C4-2B (cell line): ENCODE data around the gene DIAPH2.

Experiments used
- H3K27ac ChIP-seq: fragments of 450-650 bp; 2 replicates; pipeline ENCODE4 v1.5.1; 2017
- ZFX ChIP-seq: fragments of 450-650 bp; IDR thresholded peaks from 2 replicates; pipeline ENCODE4 v1.6.1; 2017
- TF ChIP-seq, protein P1 (sequence below): fragments of 450-650 bp; conservative IDR thresholded peaks from 2 replicates; pipeline ENCODE4 v1.5.1; 2017; ENCODE audit warnings: mild to moderate bottlenecking

Gene DIAPH2

DNA sequence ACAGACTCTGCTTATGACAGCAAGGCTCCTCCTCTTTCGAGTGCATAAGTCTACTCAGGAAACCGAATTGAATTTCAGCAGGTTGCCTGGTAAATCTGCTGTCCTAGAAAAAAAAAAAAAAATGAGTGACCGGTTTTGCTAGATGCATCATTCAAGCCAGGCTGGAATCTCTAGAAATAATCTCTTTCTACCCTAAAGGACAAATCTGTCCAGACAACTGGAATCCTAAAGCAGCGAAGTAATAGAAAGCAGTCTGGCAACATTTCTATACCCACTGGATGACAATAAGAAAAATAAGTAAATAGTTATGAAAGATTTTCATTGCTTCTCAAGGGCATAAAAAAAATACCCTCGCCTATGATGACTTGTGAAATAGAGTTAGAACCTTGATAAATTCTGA, 902.5 kb downstream of the DIAPH2 start:
- TF ChIP-seq ZFX: no peak
- TF ChIP-seq, protein P1, sequence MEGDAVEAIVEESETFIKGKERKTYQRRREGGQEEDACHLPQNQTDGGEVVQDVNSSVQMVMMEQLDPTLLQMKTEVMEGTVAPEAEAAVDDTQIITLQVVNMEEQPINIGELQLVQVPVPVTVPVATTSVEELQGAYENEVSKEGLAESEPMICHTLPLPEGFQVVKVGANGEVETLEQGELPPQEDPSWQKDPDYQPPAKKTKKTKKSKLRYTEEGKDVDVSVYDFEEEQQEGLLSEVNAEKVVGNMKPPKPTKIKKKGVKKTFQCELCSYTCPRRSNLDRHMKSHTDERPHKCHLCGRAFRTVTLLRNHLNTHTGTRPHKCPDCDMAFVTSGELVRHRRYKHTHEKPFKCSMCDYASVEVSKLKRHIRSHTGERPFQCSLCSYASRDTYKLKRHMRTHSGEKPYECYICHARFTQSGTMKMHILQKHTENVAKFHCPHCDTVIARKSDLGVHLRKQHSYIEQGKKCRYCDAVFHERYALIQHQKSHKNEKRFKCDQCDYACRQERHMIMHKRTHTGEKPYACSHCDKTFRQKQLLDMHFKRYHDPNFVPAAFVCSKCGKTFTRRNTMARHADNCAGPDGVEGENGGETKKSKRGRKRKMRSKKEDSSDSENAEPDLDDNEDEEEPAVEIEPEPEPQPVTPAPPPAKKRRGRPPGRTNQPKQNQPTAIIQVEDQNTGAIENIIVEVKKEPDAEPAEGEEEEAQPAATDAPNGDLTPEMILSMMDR: no peak
- no peak overlapping the region for H3K27ac ChIP-seq

DNA sequence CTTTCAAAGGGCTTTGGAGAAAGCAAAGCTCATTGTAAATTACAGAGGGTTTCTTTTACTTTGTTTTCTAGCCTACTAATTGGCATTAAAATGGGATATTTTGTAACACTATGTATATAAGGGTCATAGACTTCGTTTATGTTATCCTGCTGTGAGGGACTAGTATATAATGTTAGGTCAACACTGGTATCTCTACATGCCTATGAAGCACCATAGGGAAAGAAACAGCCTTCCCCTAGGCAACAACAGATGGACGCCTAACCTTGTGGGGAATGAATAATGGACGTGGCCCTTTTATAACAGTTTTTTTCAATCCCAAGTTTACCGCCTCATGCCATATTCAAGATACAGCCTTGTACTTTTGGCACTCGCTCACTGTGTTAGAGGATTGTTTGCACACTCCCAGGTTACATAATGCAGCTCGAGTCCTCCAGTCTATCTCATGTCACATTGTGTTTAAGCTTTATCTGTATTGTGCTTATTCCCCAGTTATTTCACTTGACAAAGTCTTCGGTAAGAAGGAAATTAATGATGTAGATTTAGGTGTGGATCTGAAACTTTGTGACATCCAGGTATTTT, 910.1 kb downstream of the DIAPH2 start:
- TF ChIP-seq ZFX: no peak
- H3K27ac ChIP-seq: no peak overlapping the region

DNA sequence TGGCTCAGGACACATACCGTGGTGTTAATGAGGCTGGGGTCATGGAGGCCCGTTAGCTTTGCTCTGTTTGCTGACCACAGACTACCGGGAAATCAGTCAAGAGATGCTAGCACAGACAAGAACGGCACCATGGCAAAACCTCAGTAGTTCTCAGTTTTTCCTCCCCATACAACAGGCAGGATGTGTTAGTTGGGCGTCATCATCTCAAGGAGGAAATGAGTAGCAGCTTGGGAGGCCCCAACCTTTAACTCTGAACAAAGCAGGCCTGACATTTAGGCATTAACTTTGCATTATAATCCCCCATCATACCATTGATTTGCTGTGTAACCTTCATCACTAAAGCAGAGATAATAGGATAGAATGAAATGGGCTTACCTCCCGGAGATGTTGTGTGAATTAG, 913.3 kb downstream of the DIAPH2 start:
- TF ChIP-seq, protein P1: no peak
- no peak for TF ChIP-seq ZFX
- H3K27ac ChIP-seq: no peak overlapping the region

DNA sequence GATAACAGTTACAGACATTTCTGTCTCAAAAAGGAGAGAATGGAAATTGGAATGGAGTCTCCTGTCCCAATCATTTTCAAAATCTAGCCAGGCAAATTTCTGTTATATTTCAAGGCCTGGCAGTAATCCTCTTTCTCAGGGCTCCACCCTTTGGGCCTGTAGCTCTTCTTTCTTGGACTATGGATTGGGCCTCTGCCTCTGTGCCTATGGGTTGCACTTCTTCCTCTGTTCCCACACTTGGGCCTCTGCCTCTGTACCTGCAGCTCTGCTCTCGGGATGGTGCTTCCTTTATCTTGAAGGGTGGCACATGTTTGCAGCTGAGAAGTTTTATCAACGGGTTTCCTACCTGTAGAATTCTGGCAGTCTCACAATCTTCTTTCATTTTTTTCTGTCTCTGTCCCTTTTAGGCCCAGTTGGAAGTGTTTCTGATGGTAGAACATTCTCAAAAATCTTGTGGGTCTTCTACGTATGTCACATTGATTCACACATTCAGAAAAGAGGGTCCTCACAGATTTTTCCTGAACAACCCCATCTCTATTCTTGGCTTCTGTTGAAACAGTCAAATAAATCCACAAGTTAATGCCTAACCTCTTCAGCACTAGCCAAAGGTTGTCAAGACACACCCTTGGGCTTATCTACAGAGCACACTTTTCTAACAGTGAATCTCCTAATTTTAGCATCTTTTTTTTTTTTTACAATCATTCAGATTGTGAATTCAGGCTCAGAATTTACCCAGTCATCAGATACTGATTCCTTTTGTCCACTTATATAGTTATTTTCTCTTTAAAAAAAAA, 918.0 kb downstream of the DIAPH2 start:
- TF ChIP-seq ZFX: no peak
- TF ChIP-seq, protein P1: no peak
- no peak overlapping the region for H3K27ac ChIP-seq

DNA sequence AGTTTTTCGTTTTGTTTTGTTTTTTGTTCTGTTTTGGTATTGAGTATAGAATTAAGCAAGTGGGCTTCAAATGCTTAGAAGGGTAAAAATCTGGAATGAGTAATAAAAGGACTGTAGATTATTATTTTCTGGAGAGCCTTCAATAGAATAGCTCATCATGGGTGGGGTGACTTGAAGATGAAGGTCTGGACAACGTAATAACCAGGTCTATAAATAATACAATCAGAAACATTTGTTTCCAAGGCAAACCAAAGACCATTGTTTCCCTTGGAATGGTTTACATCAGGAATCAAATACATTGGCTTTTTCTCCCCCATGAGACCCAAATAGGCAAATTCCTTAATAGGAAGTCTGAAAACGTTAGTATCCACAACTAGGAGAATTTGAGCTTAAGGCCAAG, 920.6 kb downstream of the DIAPH2 start:
- TF ChIP-seq, protein P1: no peak
- TF ChIP-seq ZFX: no peak

DNA sequence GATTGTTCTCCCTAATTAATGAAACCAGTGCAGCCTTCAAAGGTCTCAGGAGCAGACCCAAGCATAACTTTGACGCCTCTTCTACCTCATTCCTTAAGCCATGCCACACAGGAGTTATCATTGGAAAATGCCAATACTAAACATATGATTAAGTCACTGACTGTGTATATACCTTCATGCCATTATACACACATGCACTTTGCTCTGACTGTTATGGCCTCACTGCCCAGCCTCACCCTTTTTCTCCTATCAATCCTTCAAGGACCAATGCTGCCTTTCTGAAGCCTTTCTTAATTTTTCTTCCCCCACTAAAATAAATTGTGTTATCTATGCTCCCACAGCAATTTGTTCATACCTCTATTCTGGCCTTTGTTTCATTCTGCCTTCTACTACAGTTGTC, 924.7 kb downstream of the DIAPH2 start:
- H3K27ac ChIP-seq: no peak overlapping the region
- no peak for TF ChIP-seq ZFX
- TF ChIP-seq, protein P1: no peak

More for the DNA sequence above, 920.6 kb downstream of the DIAPH2 start:
- no peak overlapping the region for H3K27ac ChIP-seq

DNA sequence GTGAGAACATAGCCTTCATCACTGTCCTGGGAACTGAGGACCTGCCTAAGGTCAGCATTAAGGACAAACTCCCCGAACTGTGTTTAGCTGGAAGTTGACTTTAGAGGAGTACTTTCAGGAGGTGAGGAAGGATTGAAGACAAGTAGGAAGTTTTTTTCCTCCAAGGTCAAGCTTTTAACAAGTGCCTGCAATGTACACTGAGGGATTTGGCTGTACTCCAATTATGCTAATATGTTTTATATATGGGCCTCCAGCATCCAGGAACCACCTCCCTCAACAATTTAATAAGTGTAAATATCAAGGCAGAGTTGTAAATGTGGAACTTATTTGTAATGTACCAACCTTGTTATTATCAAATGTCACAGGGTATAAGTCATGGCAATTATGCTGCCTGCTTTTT, 925.3 kb downstream of the DIAPH2 start:
- TF ChIP-seq, protein P1: no peak
- TF ChIP-seq ZFX: no peak
- H3K27ac ChIP-seq: no peak overlapping the region
